GM18511 (cell line): Measurements from ENCODE around the gene AIRE.
A peak's percentile ranks its signal among the peaks of the same experiment; 100 is the strongest.
"Not testable (repeated sequence)": the region's sequence is repeated elsewhere in the genome, so short reads cannot be mapped to it uniquely, and the experiment has no call there.

Experiments used
- ATAC-seq: cut with Tn5 transposase; IDR thresholded peaks from one replicate; pipeline ENCODE4 v1.9.1; 2021; ENCODE audit warnings: mild to moderate bottlenecking, moderate library complexity; ENCODE audit not compliant: unreplicated experiment

The AIRE gene

DNA sequence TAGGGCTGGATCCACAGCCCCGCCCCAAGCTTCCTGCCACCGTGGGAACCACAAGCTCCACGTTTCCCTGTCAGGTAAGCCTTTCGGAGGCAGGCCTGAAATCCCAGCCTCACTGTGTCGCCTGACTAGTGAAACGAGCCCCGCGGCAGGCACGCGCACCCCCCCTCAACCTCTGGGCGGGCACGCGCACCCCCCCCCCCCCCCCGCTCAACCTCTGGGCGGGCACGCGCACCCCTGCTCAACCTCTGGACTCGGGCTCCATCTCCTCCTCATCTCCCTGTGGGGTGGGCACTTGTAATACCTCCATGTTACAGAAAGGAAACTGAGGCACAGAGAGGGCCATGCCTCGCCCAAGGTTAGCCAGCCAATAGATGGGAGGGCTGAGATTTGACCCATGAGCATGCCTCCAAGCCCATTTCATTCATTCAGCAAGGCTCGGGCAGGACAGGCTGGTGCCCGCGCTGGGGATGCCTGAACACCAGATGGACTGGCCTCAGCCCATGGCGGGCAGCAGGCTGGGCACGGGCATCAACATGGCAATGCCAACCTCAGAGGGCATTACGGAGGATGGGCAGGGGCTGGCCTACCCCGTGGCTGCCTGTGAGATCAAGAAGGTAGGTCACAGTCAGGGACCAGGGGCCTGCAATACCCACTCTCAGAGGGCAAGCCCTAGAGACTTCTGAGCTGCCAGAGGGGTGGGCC is 48.8 kb downstream of the AIRE start:
- ATAC-seq: no peak

DNA sequence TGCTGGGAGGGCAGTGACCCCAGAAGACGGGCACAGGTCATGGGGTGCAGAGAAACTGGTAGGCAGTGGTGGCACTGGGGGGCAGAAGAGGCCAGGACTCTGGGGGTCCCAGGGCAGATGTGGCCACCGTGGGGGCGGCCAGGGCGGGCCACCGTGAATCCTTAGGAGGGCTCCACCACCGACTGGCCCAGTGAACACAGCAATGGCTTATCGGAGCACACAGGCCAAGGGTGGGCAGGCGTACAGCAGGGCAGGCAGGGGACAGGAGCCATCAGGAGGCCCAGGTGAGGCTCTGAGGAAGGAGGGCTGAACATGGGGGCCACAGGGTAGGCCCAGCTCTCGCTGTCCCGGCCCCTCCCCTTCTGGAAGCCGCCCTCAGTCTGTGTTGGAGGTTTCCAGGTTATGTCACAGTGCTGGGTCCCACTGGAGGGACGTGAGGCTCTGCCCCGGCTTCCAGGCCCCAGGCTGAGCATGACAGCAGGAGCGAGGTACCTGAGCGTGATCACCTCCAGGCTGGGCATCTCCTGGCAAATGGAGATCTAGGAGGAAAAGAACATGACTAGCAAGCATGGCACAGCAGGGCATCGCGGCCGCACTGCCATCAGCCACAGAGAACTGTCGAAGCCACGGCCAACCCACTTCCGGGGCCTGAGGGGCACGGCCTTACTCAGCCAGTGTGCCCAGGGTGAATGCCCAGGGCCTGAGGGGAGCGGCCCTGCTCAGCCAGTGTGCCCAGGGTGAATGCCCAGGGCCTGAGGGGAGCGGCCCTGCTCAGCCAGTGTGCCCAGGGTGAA is 49.8 kb downstream of the AIRE start:
- no peak for ATAC-seq

DNA sequence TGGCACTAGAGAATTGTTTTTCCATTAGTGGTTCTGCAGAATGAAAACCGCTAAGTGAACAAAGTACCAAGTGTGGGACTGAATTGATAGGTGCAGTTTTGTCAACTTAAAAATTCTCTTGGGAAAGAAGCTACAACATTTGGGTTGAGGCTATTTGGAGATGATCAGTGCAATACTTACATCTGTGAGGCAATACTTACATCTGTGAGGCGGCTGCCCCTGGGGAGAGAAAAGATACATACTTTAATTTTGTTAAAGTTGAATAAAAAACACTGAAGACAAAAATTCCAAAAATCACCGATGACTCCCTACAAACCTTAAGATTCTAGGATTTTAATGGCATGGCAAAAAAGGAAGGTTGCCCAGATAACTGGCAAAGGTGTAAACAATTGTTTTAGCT is 51.8 kb downstream of the AIRE start:
- ATAC-seq: no peak

DNA sequence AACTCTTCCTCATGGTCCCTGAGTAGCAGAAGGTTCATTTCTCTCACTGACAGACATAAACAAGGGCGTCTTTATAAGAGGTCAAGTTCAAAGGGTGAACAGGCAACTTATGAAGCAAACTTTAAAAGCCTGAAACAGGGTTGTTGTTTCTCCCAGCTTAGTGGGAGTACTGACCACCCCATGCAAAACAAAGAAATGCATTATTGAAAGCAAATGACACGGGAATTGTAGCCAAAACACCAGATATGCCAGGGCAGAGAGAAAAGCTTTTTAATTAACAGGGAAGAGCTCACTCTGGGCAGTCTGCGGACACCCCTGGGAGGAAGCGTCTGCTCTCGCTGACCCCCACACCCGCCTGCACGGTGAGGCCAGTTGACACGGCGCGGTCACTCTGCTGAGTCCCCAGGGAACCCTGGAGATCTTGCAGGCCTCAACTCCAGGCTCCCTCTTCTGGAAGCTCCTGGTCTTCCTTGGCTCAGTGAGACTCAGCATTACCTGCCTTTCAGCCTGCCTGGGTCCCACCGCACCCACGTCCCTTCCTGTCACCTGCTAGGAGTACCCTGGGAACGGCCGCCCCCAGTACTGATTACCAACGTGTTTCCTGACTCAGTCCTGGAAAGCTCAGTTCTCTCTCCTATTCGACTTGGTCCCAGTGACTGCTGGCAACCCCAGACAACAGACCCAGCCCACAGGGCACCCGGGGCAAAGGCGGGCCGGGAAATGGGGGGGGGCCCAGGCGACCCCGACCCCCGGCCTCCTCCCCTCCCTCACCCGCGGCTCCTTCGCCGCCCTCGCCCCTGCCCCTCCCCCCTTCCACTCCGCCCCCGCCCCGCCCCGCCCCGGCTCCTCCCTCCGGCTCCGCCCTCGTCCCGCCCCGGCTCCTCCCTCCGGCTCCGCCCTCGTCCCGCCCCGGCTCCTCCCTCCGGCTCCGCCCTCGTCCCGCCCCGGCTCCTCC is 52.5 kb downstream of the AIRE start:
- ATAC-seq: no peak

DNA sequence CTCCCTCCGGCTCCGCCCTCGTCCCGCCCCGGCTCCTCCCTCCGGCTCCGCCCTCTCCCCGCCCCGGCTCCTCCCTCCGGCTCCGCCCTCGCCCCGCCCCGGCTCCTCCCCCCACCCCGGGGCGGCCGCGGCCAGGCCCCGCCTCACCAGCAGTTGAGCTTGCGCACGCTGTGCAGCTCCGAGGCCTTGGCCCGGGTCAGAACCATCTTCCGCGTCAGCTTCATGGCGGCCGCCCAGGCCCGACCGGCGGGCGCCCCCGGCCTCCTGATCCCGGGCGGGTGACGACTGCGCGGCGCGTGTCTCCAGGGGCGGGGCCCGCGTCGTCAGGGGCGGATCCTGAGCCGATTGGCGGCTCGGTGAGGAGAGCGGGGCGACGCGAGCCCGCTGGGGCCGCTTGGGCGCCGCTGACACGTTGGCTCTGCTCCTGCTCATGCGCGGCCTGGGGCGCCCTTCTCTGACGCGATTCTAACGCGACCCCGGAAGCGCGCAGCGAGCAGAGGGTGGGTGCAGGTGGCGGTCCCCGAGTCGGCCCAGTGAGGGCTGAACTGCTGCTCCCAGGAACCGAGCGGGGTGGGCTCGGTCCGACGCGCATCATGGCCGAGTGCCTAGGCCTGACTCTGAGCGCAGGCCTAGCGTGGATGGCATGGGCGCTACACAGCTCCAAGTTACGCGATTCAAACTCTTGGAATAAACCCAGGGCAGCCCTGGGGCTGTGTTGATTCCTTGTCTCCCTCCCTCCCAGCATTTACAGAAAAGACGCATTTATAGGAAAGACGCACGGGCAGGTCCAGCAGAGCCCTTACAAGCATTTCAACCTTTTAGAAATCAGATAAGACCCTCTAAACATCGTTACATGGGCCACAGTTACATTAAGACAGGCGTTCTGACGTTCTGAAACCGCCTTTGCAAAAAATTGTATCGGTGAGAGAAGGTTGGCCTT is 53.6 kb downstream of the AIRE start, which contains the start of gene CFAP410:
Gene CFAP410 (minus strand): TSS at position 420 of the 940 bp plus-strand sequence. CDS start 196 bp downstream, at position 224.
- ATAC-seq: peak; percentile 90

DNA sequence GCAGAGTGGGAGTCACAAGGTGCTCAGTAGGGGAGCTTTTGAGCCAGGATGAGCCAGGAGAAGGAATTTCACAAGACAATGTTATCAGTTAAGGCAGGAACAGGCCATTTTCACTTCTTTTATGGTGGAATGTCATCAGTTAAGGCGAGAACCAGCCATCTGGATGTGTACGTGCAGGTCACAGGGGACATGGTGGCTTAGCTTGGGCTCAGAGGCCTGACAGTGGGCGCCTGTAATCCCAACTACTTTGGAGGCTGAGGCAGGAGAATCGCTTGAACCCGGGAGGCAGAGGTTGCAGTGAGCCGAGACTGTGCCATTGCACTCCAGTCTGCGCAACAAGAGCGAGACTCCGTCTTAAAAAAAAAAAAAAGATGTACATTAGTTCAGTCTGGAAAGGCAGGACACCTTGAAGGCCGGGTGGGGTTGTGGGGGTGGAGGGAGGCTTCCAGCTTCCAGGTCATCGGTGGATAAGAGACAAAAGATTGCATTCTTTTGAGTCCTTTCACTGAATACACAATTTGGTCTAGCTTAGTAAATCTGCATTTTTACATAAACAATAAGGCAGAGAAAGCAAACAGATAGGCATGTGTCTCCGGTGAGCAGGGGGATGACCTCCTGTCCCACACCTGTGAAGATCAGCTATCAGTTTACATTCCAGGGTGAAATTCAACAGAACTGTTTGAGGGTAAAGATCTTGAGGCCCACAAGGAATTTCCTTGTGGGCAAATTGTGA is 56.2 kb downstream of the AIRE start:
- not testable (repeated sequence) for ATAC-seq

DNA sequence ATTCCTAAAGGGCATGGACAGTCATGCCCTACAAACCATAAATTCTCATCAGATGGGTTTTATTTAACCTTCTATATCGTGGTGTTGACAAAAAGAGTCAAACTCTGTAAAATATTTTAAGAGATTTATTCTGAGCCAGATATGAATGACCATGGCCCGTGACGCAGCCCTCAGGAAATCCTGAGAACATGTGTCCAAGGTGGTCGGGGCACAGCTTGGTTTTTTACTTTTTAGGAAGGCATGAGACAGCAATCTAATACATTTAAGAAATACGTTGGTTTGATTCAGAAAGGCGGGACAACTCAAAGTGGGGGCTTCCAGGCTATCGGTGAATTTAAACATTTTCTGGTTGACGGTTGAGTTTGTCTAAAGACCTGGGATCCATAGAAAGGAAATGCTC is 57.3 kb downstream of the AIRE start:
- ATAC-seq: not testable (repeated sequence)

DNA sequence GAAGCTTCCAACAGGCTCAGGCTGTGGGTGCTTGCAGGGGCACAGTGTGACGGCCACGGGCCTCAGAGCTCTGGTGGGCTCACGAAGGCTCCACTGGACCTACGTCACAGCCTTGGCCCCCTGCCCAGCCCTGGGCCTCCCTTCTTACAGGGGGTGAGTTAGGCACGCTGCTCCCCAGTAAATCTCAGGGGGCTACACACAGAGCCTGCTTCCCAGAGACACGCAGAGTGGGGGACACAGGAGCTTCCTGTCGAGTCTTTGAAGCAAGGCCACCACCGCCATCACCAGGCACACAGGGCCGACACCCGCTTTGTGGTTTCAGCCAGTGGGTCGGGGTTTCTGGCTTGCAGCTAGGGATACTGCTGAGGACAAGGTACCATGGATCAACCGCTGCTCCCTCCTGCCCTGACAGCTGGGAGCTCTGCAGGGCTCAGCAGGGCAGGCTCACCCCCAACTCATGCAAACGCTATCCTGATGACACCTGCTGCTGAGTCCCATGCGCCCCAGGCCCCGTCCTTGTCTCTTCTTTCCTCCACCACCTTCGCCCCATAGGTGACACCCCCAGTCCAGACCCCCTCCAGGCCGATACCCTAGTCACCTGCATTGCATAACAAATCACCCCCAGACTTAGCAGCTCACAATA is 59.0 kb downstream of the AIRE start:
- no peak for ATAC-seq

DNA sequence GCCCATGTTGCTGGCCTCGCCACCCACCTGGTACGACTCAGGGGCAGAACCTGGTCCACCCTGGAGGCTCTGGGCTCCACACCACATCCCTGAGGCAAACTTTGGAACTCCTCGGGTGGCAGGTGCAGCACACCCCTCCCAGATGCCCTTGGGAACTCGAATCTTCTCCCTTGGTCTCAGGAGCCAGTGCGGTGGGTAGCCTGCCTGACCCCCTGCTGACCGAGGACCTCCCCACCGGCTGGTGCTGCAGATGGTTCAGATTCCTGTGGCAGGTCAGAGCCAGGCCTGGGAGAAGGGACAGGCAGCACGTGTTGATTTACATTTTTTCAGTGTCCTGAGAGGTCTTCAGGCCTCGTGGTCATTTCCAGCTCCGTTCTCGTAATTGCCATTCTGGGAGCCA is 59.8 kb downstream of the AIRE start:
- ATAC-seq: no peak

DNA sequence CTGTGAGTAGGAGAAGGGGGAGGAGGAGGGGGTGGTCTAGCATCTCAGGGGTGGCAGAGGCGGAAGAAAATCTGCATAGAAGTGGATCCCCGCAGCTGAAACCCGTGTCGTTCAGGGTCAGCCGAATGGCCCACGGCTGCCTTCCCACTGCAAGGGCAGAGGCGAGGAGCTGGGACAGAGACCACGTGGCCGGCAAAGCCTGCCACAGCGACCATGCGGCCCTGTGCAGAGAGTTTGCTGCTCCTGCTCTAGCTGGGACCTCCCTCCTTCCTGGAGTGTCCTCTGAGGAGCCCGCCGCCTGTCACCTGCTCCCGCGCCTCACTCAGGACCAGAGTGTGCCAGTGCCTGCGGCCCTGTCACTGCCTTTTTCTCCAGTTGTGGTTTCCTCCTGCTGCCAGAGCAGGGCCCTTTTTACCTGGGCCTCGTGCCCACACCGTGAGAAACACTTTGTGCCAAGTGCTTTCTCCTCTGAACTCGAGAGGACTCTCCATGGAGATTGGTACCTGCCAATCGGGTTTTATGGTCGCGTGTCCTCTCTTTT is 62.3 kb downstream of the AIRE start:
- ATAC-seq: no peak
